ENCODE data around the gene PTTG1IP. TPM values are rescaled to one million over a fixed set of nuclear protein-coding genes. Genes with fewer than 3 reads are reported as not detected.
A peak's percentile ranks its signal among the peaks of the same experiment; 100 is the strongest.

Gene PTTG1IP
- total and polyA plus RNA-seq, 2 of the 13 experiments (the other 11 are each of a cell fraction or from before 2014, with no cell fraction given), result 161 to 700 TPM

DNA sequence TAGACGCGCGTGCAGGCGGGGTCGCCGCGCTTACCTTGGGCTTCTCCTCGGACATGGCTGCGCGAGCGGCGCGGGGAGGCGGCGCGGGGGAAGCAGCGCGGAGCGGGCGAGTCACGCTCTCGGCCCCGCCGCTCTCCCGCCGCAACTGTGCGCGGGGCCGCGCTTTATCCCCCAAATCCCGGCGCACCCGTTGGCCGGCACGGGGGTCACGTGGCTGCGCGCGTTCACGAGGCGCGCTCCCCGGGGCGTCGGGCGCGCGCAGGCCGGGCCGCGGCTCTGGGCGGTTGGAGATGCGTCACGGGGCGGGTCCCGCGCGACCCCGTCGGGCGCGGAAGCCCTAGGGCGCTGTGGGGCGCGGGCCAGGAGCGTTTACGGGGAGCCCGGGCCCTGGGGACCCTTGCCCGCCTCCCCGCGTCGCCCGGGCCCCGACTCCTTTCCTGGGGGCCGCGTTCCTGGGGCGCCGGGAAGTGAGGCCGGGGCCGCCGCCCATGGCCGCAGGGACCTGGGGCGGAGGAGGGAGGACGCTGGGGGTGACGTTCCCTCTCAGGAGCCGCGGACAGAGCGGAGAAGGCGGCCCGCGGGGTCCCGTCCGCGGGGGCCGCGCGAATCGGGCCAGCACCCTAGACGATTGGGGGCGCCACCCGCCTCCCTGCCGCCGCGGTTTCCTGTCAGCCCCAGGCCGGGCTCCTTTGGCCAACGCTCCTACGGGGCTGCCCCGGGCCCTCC is 55.4 kb downstream of the PTTG1IP start, which contains the start of gene SUMO3 (continued):
- TF ChIP-seq FOXO1 (CRISPR knock-in tag; IDR thresholded peaks at IDR 0.05) (no peak), MXD4 (CRISPR knock-in tag; IDR thresholded peaks at IDR 0.05) (no peak), SMARCE1 (IDR thresholded peaks at IDR 0.05; ENCODE audit: borderline replicate concordance) (no peak), MIER2 (CRISPR knock-in tag; IDR thresholded peaks at IDR 0.05) (no peak), CREB1 (IDR thresholded peaks at IDR 0.05) (peak; percentile 6; the same call in 1 of the 2 replicates), CREB1 (CRISPR knock-in tag; IDR thresholded peaks at IDR 0.05) (no peak), ZNF607 (CRISPR knock-in tag; IDR thresholded peaks at IDR 0.05; ENCODE audit: borderline replicate concordance) (no peak), HOXA7 (CRISPR knock-in tag; IDR thresholded peaks at IDR 0.05) (no peak), POLR2A (IDR thresholded peaks at IDR 0.05; ENCODE audit: insufficient read depth in 1 of 2, low read depth in 2 of 2, low read length in 2 of 2) (peak; percentile 70 to 71; a peak in 3 of 4 replicates), HMG20B (CRISPR knock-in tag; conservative IDR thresholded peaks at IDR 0.05) (no peak), KDM6A (CRISPR knock-in tag; IDR thresholded peaks at IDR 0.05; ENCODE audit: low read depth) (no peak), STAT5B (CRISPR knock-in tag; IDR thresholded peaks at IDR 0.05) (no peak), HNRNPUL1 (IDR thresholded peaks at IDR 0.05; ENCODE audit: low read depth, low read length) (no peak), ZMYM3 (CRISPR knock-in tag; IDR thresholded peaks at IDR 0.05) (no peak), ZKSCAN5 (CRISPR knock-in tag; IDR thresholded peaks at IDR 0.05) (no peak), ZBTB7A (CRISPR knock-in tag; IDR thresholded peaks at IDR 0.05) (no peak), ZNF619 (CRISPR knock-in tag; IDR thresholded peaks at IDR 0.05) (no peak), POLR2AphosphoS5 (IDR thresholded peaks at IDR 0.05; ENCODE audit: low read depth, low read length) (no peak; the same call in 1 of the 2 replicates), YEATS2 (CRISPR knock-in tag; IDR thresholded peaks at IDR 0.05; ENCODE audit: borderline replicate concordance) (no peak), PCBP1 (IDR thresholded peaks at IDR 0.05; ENCODE audit: borderline replicate concordance, low read depth, low read length) (no peak), PLRG1 (conservative IDR thresholded peaks at IDR 0.05) (no peak), FOXA1 (IDR thresholded peaks at IDR 0.05) (no peak), FOXA1 (CRISPR knock-in tag; IDR thresholded peaks at IDR 0.05) (no peak), ZC3H4 (CRISPR knock-in tag; IDR thresholded peaks at IDR 0.05; ENCODE audit: borderline replicate concordance) (no peak), GABPA (IDR thresholded peaks at IDR 0.05; ENCODE audit: low read depth, low read length) (no peak), GABPA (CRISPR knock-in tag; IDR thresholded peaks at IDR 0.05; ENCODE audit: low read depth) (no peak)
- TF ChIP-seq, protein P1, sequence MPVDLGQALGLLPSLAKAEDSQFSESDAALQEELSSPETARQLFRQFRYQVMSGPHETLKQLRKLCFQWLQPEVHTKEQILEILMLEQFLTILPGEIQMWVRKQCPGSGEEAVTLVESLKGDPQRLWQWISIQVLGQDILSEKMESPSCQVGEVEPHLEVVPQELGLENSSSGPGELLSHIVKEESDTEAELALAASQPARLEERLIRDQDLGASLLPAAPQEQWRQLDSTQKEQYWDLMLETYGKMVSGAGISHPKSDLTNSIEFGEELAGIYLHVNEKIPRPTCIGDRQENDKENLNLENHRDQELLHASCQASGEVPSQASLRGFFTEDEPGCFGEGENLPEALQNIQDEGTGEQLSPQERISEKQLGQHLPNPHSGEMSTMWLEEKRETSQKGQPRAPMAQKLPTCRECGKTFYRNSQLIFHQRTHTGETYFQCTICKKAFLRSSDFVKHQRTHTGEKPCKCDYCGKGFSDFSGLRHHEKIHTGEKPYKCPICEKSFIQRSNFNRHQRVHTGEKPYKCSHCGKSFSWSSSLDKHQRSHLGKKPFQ (CRISPR knock-in tag; IDR thresholded peaks at IDR 0.05; ENCODE audit: insufficient replicate concordance), result no peak
- TF ChIP-seq, protein P2, sequence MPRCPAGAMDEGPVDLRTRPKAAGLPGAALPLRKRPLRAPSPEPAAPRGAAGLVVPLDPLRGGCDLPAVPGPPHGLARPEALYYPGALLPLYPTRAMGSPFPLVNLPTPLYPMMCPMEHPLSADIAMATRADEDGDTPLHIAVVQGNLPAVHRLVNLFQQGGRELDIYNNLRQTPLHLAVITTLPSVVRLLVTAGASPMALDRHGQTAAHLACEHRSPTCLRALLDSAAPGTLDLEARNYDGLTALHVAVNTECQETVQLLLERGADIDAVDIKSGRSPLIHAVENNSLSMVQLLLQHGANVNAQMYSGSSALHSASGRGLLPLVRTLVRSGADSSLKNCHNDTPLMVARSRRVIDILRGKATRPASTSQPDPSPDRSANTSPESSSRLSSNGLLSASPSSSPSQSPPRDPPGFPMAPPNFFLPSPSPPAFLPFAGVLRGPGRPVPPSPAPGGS (CRISPR knock-in tag; IDR thresholded peaks at IDR 0.05), result peak; percentile 20; the same call in 1 of the 2 replicates
- TF ChIP-seq, protein P3, sequence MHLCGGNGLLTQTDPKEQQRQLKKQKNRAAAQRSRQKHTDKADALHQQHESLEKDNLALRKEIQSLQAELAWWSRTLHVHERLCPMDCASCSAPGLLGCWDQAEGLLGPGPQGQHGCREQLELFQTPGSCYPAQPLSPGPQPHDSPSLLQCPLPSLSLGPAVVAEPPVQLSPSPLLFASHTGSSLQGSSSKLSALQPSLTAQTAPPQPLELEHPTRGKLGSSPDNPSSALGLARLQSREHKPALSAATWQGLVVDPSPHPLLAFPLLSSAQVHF (CRISPR knock-in tag; IDR thresholded peaks at IDR 0.05), result no peak
- TF ChIP-seq, protein P4, sequence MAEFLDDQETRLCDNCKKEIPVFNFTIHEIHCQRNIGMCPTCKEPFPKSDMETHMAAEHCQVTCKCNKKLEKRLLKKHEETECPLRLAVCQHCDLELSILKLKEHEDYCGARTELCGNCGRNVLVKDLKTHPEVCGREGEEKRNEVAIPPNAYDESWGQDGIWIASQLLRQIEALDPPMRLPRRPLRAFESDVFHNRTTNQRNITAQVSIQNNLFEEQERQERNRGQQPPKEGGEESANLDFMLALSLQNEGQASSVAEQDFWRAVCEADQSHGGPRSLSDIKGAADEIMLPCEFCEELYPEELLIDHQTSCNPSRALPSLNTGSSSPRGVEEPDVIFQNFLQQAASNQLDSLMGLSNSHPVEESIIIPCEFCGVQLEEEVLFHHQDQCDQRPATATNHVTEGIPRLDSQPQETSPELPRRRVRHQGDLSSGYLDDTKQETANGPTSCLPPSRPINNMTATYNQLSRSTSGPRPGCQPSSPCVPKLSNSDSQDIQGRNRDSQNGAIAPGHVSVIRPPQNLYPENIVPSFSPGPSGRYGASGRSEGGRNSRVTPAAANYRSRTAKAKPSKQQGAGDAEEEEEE (CRISPR knock-in tag; IDR thresholded peaks at IDR 0.05; ENCODE audit: borderline replicate concordance), result no peak

Data from HepG2 (cell line).